HG03108 (cell line): Measurements from ENCODE around the gene MED9.
"Not testable (repeated sequence)": the region's sequence is repeated elsewhere in the genome, so short reads cannot be mapped to it uniquely, and the experiment has no call there.

ENCODE experiments used
- ATAC-seq: cut with Tn5 transposase; IDR thresholded peaks from one replicate; pipeline ENCODE4 v1.9.1; 2021; ENCODE audit warnings: moderate library complexity; ENCODE audit not compliant: unreplicated experiment

MED9 gene

GRCh38 chr17:17454700-17455099, 22.1 kb upstream of the MED9 start:
- not testable (repeated sequence) for ATAC-seq

- no peak for ATAC-seq
Observed at GRCh38 chr17:17455173-17455572, 21.6 kb upstream of the MED9 start.

GRCh38 chr17:17456251-17456650, 20.5 kb upstream of the MED9 start:
- ATAC-seq: no peak

GRCh38 chr17:17457680-17458079, 19.1 kb upstream of the MED9 start:
- no peak for ATAC-seq

GRCh38 chr17:17460038-17460437, 16.8 kb upstream of the MED9 start:
- no peak for ATAC-seq

- no peak for ATAC-seq
Observed at GRCh38 chr17:17462048-17462824, 14.6 kb upstream of the MED9 start.

GRCh38 chr17:17463821-17464220, 13.0 kb upstream of the MED9 start:
- no peak for ATAC-seq

GRCh38 chr17:17465878-17466277, 10.9 kb upstream of the MED9 start:
- not testable (repeated sequence) for ATAC-seq

GRCh38 chr17:17466511-17466910, 10.3 kb upstream of the MED9 start:
- ATAC-seq: no peak

GRCh38 chr17:17467016-17467415, 9.8 kb upstream of the MED9 start:
- no peak for ATAC-seq

- no peak for ATAC-seq
Observed at GRCh38 chr17:17467720-17468119, 9.1 kb upstream of the MED9 start.

GRCh38 chr17:17468217-17469010, 8.4 kb upstream of the MED9 start:
- ATAC-seq: no peak

GRCh38 chr17:17469358-17469757, 7.4 kb upstream of the MED9 start:
- ATAC-seq: no peak

- no peak for ATAC-seq
Observed at GRCh38 chr17:17469996-17470395, 6.8 kb upstream of the MED9 start.

GRCh38 chr17:17472333-17472920, 4.4 kb upstream of the MED9 start:
- no peak for ATAC-seq

- ATAC-seq: no peak
Observed at GRCh38 chr17:17474341-17474740, 2.5 kb upstream of the MED9 start.

GRCh38 chr17:17479209-17479608, 2.4 kb downstream of the MED9 start:
- ATAC-seq: no peak

- ATAC-seq: no peak
Observed at GRCh38 chr17:17480593-17481148, 3.9 kb downstream of the MED9 start.

- ATAC-seq: no peak
Observed at GRCh38 chr17:17481860-17482259, 5.1 kb downstream of the MED9 start.

- no peak for ATAC-seq
Observed at GRCh38 chr17:17484451-17484899, 7.7 kb downstream of the MED9 start.

- ATAC-seq: no peak
Observed at GRCh38 chr17:17485420-17485819, 8.6 kb downstream of the MED9 start.
